ENCODE data around the gene CHST12. TPM values are rescaled to one million over a fixed set of nuclear protein-coding genes. Genes with fewer than 3 reads are reported as not detected.
"Not testable (repeated sequence)": the region's sequence is repeated elsewhere in the genome, so short reads cannot be mapped to it uniquely, and the experiment has no call there.

The CHST12 gene
- polyA plus RNA-seq (2014; cell fraction: cytosol; rRNA removed): 13.0 and 14.0 TPM in 2 replicates
- 14.4 and 15.7 TPM in 2 replicates for polyA plus RNA-seq (2014; cell fraction: nucleus; rRNA removed)

- peak; percentile 88 for DNase-seq (ENCODE audit: low spot score)
These were observed at the start of gene CHST12 for GRCh38 chr7:2403014-2403717. Gene CHST12 (plus strand): TSS chr7:2403611. CDS start chr7:2432640, 29,029 bp downstream.

- peak; percentile 90 for DNase-seq (ENCODE audit: low spot score)
These were observed 49.5 kb upstream of the CHST12 start for GRCh38 chr7:2353936-2354185.

GRCh38 chr7:2354186-2354938 lies 49.0 kb upstream of the CHST12 start, which contains the start of gene EIF3B:
Gene EIF3B (plus strand): TSS chr7:2354827. CDS start chr7:2354922, 95 bp downstream.
- peak; percentile 96 for DNase-seq (ENCODE audit: low spot score)

GRCh38 chr7:2354939-2355704 lies 48.3 kb upstream of the CHST12 start:
- DNase-seq (ENCODE audit: low spot score): no peak

- no peak for DNase-seq (ENCODE audit: low spot score)
These were observed 47.8 kb upstream of the CHST12 start for GRCh38 chr7:2355705-2356008.

- no peak for DNase-seq (ENCODE audit: low spot score)
These were observed 46.2 kb upstream of the CHST12 start for GRCh38 chr7:2357165-2357564.

- no peak for DNase-seq (ENCODE audit: low spot score)
These were observed 45.8 kb upstream of the CHST12 start for GRCh38 chr7:2357571-2357970.

- no peak for DNase-seq (ENCODE audit: low spot score)
These were observed 44.4 kb upstream of the CHST12 start for GRCh38 chr7:2358968-2359527.

GRCh38 chr7:2359610-2360009 lies 43.8 kb upstream of the CHST12 start:
- no peak for DNase-seq (ENCODE audit: low spot score)

GRCh38 chr7:2360796-2361195 lies 42.6 kb upstream of the CHST12 start:
- no peak for DNase-seq (ENCODE audit: low spot score)

- DNase-seq (ENCODE audit: low spot score): no peak
These were observed 40.9 kb upstream of the CHST12 start for GRCh38 chr7:2362385-2363088.

GRCh38 chr7:2369139-2369538 lies 34.3 kb upstream of the CHST12 start:
- DNase-seq (ENCODE audit: low spot score): no peak

- DNase-seq (ENCODE audit: low spot score): no peak
These were observed 32.1 kb upstream of the CHST12 start for GRCh38 chr7:2371329-2371728.

GRCh38 chr7:2372724-2373123 lies 30.7 kb upstream of the CHST12 start:
- DNase-seq (ENCODE audit: low spot score): no peak

GRCh38 chr7:2373124-2373556 lies 30.3 kb upstream of the CHST12 start:
- no peak for DNase-seq (ENCODE audit: low spot score)

- DNase-seq (ENCODE audit: low spot score): no peak
These were observed 29.8 kb upstream of the CHST12 start for GRCh38 chr7:2373646-2374045.

GRCh38 chr7:2374401-2374800 lies 29.0 kb upstream of the CHST12 start:
- DNase-seq (ENCODE audit: low spot score): no peak

- no peak for DNase-seq (ENCODE audit: low spot score)
These were observed 28.3 kb upstream of the CHST12 start for GRCh38 chr7:2374830-2375728.

- no peak for DNase-seq (ENCODE audit: low spot score)
These were observed 26.9 kb upstream of the CHST12 start for GRCh38 chr7:2376351-2377154.

- not testable (repeated sequence) for DNase-seq (ENCODE audit: low spot score)
These were observed 25.9 kb upstream of the CHST12 start for GRCh38 chr7:2377492-2377891.

All from SK-N-DZ (cell line).